Esophagus (tissue), 2 donors: ENCODE data around the gene ARHGAP26. TPM values are rescaled to one million over a fixed set of nuclear protein-coding genes. Genes with fewer than 3 reads are reported as not detected.
"Not testable (repeated sequence)": the region's sequence is repeated elsewhere in the genome, so short reads cannot be mapped to it uniquely, and the experiment has no call there.

Experiments used
- H3K27ac ChIP-seq, 2 donors: one replicate each; pipeline ENCODE4 v1.5.1; 2013; ENCODE audit warnings: low read depth in 2 of 2, mild to moderate bottlenecking in 2 of 2, inconsistent platforms in 1 of 2, low read length in 1 of 2, moderate library complexity in 1 of 2
- H3K27me3 ChIP-seq, 2 donors: one replicate each; pipeline ENCODE4 v1.6.1; 2013; ENCODE audit warnings: low read length in 2 of 2, control low read depth in 1 of 2, mild to moderate bottlenecking in 1 of 2; ENCODE audit not compliant: insufficient read depth in 2 of 2, control insufficient read depth in 1 of 2
- H3K36me3 ChIP-seq, 2 donors: one replicate each; pipeline ENCODE4 v1.6.1; 2013; ENCODE audit warnings: low read length in 1 of 2; ENCODE audit not compliant: control insufficient read depth in 2 of 2, insufficient read depth in 2 of 2
- H3K4me1 ChIP-seq, 2 donors: one replicate each; pipeline ENCODE4 v1.6.1; 2013; ENCODE audit warnings: low read length in 1 of 2; ENCODE audit not compliant: control insufficient read depth in 2 of 2, insufficient read depth in 2 of 2
- H3K4me3 ChIP-seq, 2 donors: one replicate each; pipeline ENCODE4 v1.5.1; 2013; ENCODE audit warnings: low read length in 2 of 2, mild to moderate bottlenecking in 2 of 2, low read depth in 1 of 2, moderate library complexity in 1 of 2
- H3K9me3 ChIP-seq, 2 donors: one replicate each; pipeline ENCODE4 v1.6.1; 2013; ENCODE audit warnings: mild to moderate bottlenecking in 2 of 2, low read depth in 1 of 2, low read length in 1 of 2, moderate library complexity in 1 of 2; ENCODE audit not compliant: control insufficient read depth in 2 of 2, insufficient read depth in 1 of 2
- WGBS, 2 donors: extraction: QIAGEN DNeasy Blood & Tissue Kit; methylation state at CpG; one replicate each; pipeline ENCODE4 v1.1.7; 2013; 5-methylcytosine and 5-hydroxymethylcytosine counted together
- polyA plus RNA-seq, 2 donors: library from polyadenylated mRNA; stranded (reverse); fragments of 200-250 nt; gene quantifications; one replicate each; pipeline ENCODE4 v1.2.3, GENCODE V29; 2013
- donor health status: healthy with polysubstance abuse.
- donor health status: Bipolar disorder and iron deficiency.

Gene ARHGAP26
- polyA plus RNA-seq, 2 donors = 3.1 to 3.6 TPM

GRCh38 chr5:143200781-143201398 lies 430.7 kb downstream of the ARHGAP26 start:
- WGBS, 2 donors = 44 to 50% methylated on average over 1 of the region's 1 CpG
- no peak overlapping the region for H3K27ac ChIP-seq

GRCh38 chr5:143201589-143201988 lies 431.4 kb downstream of the ARHGAP26 start:
- Histone ChIP-seq H3K27ac (no peak overlapping the region), H3K9me3 (no peaks in the 10 kb centered on the region)
- WGBS, 2 donors = 92% methylated on average over 3 of the region's 3 CpGs

More at GRCh38 chr5:143200781-143201398, 430.7 kb downstream of the ARHGAP26 start:
- Histone ChIP-seq H3K4me3 (no peak overlapping the region), H3K36me3 (no peaks in the 10 kb centered on the region), H3K27me3 (no peaks in the 10 kb centered on the region), H3K4me1 (peaks cover 0 to 2% of the 10 kb centered on the region in 2 donors), H3K9me3 (no peaks in the 10 kb centered on the region)

GRCh38 chr5:143203301-143203956 lies 433.3 kb downstream of the ARHGAP26 start:
- H3K4me1 ChIP-seq, H3K9me3 ChIP-seq, H3K4me3 ChIP-seq, H3K27ac ChIP-seq, H3K27me3 ChIP-seq, H3K36me3 ChIP-seq: not testable (repeated sequence)
- WGBS, 2 donors = 90 to 92% methylated on average over 4 of the region's 4 CpGs

More at GRCh38 chr5:143201589-143201988, 431.4 kb downstream of the ARHGAP26 start:
- Histone ChIP-seq H3K4me1 (peaks cover 2% of the 10 kb centered on the region in 2 donors), H3K27me3 (no peaks in the 10 kb centered on the region), H3K4me3 (no peak overlapping the region), H3K36me3 (no peaks in the 10 kb centered on the region)

GRCh38 chr5:143204474-143205246 lies 434.5 kb downstream of the ARHGAP26 start:
- peak overlapping the region in 1 of 2 donors; percentile 31 for H3K27ac ChIP-seq
- H3K27me3 ChIP-seq = no peaks in the 10 kb centered on the region
- 74 to 75% methylated on average over 7 of the region's 7 CpGs for WGBS, 2 donors
- no peak overlapping the region for H3K4me3 ChIP-seq
- H3K9me3 ChIP-seq = no peaks in the 10 kb centered on the region
- peaks cover 2 to 8% of the 10 kb centered on the region in 2 donors for H3K4me1 ChIP-seq
- H3K36me3 ChIP-seq = no peaks in the 10 kb centered on the region

- no peak overlapping the region for H3K4me3 ChIP-seq
- H3K4me1 ChIP-seq = peaks cover 2 to 8% of the 10 kb centered on the region in 2 donors
- no peaks in the 10 kb centered on the region for H3K36me3 ChIP-seq
- peak overlapping the region in 1 of 2 donors; percentile 27 for H3K27ac ChIP-seq
- H3K9me3 ChIP-seq = no peaks in the 10 kb centered on the region
- WGBS, 2 donors = 56 to 59% methylated on average over 3 of the region's 3 CpGs
- H3K27me3 ChIP-seq = no peaks in the 10 kb centered on the region
Observed at GRCh38 chr5:143205386-143205785, 435.2 kb downstream of the ARHGAP26 start.

GRCh38 chr5:143205883-143206195 lies 435.7 kb downstream of the ARHGAP26 start:
- Histone ChIP-seq H3K4me3 (no peak overlapping the region), H3K27ac (peak overlapping the region; percentile 27 to 55), H3K36me3 (no peaks in the 10 kb centered on the region), H3K9me3 (no peaks in the 10 kb centered on the region), H3K27me3 (no peaks in the 10 kb centered on the region), H3K4me1 (peaks cover 2 to 8% of the 10 kb centered on the region in 2 donors)
- 46 to 60% methylated on average over 3 of the region's 3 CpGs for WGBS, 2 donors

GRCh38 chr5:143206196-143207053 lies 436.2 kb downstream of the ARHGAP26 start:
- no peak overlapping the region for H3K4me3 ChIP-seq
- no peaks in the 10 kb centered on the region for H3K9me3 ChIP-seq
- WGBS, 2 donors = 62 to 70% methylated on average over 19 of the region's 19 CpGs
- H3K27ac ChIP-seq = peak overlapping the region; percentile 25 to 55
- H3K27me3 ChIP-seq = no peaks in the 10 kb centered on the region
- H3K36me3 ChIP-seq = no peaks in the 10 kb centered on the region
- peaks cover 2 to 8% of the 10 kb centered on the region in 2 donors for H3K4me1 ChIP-seq

- Histone ChIP-seq H3K9me3 (no peaks in the 10 kb centered on the region), H3K36me3 (no peaks in the 10 kb centered on the region), H3K27me3 (no peaks in the 10 kb centered on the region), H3K4me1 (peaks cover 2 to 8% of the 10 kb centered on the region in 2 donors), H3K27ac (no peak overlapping the region), H3K4me3 (no peak overlapping the region)
- WGBS, 2 donors = 96% methylated on average over 13 of the region's 13 CpGs
Observed at GRCh38 chr5:143207058-143207457, 436.9 kb downstream of the ARHGAP26 start.
